Adrenal gland (tissue), 5 donors: ENCODE measurements around the gene SLC32A1.

Experiments
- CTCF ChIP-seq, 6 experiments: fragments of 450-650 bp in 4 of 6; fragments of 200-600 bp in 2 of 6; sonication (generic) in 1 of 6; IDR thresholded peaks; 1 replicate in 5 of 6; 2 replicates in 1 of 6; pipeline versions ENCODE4 v1.5.1 to v1.8.0; 2016 to 2021; ENCODE audit warnings: antibody characterized with exemption in 6 of 6, mild to moderate bottlenecking in 2 of 6, moderate library complexity in 1 of 6
- POLR2A ChIP-seq, 2 donors: fragments of 450-650 bp; IDR thresholded peaks; one replicate each; pipeline ENCODE4 v1.6.1; 2017; ENCODE audit warnings: antibody characterized with exemption in 2 of 2, mild to moderate bottlenecking in 2 of 2, moderate library complexity in 1 of 2
- donor health status: DM: no; HTN: no; CAD: no.

GRCh38 chr20:38770546-38770945, 46.3 kb downstream of the SLC32A1 start:
- no peak for TF ChIP-seq CTCF (IDR thresholded peaks at IDR 0.05)
- no peak for TF ChIP-seq POLR2A (IDR thresholded peaks at IDR 0.05)
